NCI-H2029 treated with DMSO at 0.1 percent for 48 hours (cell line): Measurements from ENCODE around the gene SLC37A2.
"Not testable (repeated sequence)": the region's sequence is repeated elsewhere in the genome, so short reads cannot be mapped to it uniquely, and the experiment has no call there.

Source experiments
- DNase-seq: peaks from one replicate; lab custom pipeline; 2025; lab: John Stamatoyannopoulos, UW

Gene SLC37A2

DNA sequence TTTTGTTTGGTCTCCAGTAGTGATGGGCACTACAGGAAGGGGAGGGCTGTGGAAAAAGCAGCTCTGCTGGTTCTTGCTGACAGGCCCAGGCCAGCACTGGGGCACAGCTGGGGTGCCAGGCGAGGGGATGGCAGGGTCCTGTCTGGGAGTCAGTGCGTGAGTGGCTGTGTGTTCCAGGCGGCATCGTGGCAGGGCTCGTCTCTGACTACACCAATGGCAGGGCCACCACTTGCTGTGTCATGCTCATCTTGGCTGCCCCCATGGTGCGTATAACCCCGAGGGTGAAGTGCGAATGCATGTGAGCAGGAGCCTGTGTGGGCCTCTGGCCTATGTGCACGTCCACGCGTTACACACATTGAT lies 20.9 kb downstream of the SLC37A2 start:
- no peak for DNase-seq

DNA sequence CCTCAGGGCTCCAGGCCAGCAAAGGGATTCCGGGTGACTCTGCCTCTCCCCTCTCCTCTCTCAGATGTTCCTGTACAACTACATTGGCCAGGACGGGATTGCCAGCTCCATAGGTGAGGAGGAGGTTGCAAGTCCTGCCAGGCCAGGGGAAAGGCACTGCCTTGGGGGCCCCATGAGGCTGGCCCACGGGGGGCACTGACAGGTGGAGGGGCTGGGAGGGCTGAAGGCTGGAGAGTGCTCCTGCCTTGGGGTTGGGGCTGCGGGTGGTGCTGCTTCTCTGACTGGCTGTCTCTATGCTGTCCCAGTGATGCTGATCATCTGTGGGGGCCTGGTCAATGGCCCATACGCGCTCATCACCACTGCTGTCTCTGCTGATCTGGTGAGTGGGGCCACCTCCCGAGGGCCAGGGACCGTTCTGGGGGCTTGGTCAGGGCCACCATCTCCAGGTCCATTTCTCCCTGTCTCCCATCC lies 21.7 kb downstream of the SLC37A2 start:
- no peak for DNase-seq

DNA sequence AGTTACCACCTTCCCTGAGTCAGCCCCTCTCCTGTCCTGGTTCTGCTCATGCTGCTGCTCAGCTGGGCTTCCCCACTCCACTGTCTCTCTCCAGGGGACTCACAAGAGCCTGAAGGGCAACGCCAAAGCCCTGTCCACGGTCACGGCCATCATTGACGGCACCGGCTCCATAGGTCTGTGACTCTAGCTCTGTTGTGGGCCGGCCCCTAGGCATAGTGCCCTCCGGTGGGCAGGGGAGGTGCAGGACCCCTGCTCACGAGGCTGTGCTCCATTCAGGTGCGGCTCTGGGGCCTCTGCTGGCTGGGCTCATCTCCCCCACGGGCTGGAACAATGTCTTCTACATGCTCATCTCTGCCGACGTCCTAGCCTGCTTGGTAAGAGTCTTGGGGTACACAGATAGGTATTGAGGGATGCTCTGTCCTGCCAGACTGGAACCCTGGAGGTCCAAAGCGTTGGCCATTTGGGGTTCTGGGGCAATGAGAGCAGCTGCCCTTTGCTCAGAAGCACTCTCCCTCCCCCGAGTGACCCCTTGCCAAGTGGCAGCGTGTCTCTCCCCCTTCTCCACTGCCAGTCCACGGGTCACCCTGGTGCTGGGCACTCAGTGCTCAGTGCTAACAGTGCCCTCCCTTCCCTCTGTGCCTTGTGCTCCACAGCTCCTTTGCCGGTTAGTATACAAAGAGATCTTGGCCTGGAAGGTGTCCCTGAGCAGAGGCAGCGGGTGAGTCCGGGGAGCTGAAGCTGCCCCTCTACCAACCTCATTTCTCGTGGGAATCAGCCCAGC lies 22.4 kb downstream of the SLC37A2 start:
- no peak for DNase-seq

DNA sequence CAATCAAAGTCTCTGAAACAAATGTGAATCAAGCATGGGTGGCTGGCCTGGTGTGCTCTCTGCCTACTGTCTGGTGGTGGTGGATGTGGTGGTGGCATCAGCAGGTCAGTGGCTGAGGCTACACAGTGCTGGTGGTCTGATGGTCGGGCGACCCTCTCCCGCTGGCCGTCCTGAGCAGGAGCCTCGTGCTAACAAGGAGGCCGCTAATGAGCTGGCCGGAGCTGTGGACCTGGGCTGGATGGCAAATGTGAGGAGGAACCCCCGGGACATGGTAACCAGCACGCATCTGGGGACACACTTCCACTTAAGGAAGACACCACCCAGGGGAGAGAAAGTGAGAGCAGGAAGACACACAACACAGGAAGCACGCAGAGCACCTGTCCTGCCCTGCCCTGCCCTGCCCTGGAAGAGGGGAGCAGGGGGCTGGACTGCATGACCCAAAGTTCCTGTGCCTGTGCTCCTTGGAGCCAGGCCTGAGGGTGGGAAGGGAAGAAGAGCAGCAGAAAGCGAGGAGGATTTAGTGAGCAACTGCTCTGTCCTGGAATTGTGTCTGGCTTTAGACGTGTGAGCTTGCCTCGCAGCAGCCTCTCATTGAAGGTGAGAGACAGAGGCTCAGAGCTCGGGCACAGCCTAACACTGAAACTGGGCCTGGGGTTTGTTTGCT lies 23.7 kb downstream of the SLC37A2 start:
- no peak for DNase-seq

DNA sequence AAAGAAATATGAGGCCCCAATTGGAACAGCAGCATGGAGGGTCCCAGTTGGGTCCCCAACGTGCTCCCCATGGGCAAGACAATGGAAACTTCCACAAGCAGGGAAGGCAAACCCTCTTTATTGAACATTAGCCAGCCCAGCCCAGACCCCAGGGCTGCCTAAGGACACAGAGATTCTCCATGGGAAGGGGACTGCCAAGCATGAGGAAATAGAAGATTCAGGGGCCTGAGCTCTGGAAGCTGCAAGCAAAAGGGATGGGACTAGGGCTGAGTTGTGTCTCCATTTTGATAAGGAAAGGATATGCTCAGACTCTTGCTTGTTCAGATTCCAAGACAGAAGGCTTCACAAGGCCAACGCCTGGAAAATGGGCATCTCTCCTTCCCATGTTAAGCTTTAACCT lies 25.0 kb downstream of the SLC37A2 start:
- DNase-seq = no peak

DNA sequence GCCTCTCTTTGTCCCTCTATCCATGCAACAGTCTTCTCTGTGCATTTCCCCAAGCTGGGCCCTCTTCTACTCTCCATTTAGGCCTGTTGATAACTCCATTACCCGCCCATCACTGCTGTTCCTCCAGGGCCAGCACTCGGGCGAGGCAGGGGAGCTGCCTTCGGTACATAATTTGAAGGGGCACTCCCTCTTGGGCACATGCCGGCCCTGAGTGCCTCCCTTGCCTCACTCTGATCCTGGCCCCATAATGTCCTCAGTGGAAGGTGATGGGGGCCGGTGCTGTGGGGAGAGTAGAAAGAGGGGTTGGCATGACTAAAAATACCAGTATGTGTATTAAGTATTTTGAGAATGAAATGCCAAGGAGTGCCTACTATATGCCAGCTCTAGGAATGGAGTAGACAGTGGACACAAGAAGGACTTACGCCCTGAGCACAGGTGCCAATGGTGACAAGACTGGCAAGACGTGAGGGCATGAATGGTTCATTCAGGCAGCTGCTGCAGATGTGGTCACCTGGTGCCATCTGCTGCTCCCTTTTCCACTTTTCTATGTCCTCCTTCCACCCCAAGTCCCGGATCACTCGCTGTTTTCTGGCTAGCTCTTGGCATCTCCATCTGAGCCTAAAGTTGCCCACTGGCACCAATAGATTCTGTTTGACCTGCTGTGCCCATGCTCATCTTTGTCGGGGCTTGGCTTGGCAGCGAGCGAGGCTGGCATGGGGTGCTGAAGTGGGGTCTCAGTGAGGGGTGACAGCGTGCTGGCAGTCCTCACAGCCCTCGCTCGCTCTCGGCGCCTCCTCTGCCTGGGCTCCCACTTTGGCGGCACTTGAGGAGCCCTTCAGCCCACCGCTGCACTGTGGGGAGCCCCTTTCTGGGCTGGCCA lies 25.7 kb downstream of the SLC37A2 start:
- DNase-seq = no peak

DNA sequence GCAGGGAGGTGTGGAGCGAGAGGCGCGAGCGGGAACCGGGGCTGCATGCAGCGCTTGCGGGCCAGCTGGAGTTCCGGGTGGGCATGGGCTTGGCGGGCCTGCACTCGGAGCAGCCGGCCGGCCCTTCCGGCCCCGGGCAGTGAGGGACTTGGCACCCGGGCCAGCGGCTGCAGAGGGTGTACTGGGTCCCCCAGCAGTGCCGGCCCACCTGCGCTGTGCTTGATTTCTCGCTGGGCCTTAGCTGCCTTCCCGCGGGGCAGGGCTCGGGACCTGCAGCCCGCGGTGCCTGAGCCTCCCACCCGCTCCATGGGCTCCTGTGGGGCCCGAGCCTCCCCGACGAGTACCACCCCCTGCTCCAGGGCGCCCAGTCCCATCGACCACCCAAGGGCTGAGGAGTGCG lies 26.4 kb downstream of the SLC37A2 start:
- DNase-seq = not testable (repeated sequence)

DNA sequence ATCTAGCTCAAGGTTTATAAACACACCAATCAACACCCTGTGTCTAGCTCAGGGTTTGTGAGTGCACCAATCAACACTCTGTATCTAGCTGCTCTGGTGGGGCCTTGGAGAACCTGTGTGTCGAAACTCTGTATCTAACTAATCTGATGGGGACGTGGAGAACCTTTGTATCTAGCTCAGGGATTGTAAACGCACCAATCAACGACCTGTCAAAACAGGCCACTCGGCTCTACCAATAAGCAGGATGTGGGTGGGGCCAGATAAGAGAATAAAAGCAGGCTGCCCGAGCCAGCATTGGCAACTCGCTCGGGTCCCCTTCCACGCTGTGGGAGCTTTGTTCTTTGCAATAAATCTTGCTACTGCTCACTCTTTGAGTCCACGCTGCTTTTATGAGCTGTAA lies 27.0 kb downstream of the SLC37A2 start:
- DNase-seq = not testable (repeated sequence)

DNA sequence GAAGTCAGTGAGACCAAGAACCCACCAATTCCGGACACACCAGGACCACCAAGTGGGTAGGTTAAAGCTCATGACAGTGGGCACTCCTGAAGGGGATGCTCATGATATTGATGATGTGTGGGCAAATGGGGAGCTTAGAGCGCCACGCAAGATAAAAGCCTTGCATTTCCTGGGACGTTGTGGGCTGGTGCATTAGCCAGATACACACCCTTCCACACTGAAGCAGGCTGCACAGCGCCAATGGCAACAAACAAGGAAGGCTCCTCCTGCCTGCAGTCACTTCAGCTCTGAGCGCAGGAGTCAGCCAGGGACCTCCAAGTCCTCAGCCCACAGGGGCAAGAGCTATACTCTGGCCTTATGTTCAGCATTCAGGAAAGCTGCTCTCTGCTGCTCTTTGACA lies 27.7 kb downstream of the SLC37A2 start:
- no peak for DNase-seq

DNA sequence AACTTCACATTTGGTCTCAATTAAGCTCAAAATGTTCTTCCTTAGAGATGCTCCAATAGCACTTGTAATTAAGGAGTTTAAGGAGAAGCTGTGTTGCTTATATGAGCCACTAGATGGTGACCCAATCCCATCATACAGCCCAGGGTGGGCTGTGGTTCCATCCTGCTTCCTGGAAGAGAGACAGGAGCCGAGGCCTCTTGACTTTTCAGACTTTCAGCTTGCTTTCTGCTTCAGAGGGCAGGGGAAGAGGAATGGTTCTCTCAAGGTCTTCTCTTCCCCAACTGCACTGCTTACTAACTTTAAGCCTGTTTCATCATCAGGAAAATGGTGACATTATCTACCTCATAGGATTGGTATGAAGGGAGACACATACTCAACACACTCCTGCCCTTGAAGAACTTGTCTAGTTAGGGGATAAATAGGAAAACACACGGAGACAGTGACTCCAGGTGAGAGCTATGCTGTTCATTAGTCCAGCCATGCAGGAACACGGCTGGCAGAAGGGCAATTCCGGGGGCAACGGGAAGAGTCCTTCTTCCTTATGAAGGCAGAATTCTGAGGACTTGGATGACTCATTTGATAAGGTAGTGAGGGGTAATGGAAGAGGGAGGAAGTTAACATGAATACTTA lies 28.3 kb downstream of the SLC37A2 start:
- DNase-seq = no peak

DNA sequence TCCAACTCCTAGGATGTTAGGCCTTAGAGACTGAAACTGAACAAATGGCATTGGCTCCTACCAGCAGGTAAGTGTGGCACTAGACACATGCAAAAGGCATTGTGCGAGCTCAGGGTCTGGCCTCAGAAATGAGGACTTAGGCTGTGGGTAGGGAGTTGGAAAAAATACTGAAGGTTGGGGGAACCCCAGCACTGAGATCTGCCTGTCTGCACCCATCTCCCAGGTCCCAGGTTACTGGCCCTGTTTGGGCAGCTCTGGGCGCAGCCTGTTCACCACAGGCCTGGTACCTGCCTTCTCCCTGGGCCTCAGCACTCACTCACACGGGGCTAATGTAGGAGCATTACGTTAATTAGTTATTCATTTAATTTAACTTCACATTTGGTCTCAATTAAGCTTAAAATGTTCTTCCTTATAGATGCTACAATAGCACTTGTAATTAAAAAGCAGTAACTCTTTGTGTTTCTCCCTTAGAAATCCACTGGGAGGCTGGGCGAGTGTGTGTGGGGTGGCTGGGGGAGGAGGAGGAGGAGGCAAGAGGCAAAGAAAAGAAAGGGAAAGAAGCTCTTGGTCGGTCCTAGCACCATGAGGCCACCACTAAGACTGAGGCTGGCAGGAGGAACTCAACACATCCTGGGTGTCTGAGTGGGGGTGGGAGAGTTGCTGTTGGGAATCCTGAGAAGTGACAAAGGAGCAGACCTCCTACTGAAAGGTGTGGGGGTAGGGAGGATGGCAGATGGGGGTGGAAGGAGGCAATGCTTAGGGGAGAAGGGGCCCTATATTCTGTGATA lies 29.0 kb downstream of the SLC37A2 start:
- no peak for DNase-seq

DNA sequence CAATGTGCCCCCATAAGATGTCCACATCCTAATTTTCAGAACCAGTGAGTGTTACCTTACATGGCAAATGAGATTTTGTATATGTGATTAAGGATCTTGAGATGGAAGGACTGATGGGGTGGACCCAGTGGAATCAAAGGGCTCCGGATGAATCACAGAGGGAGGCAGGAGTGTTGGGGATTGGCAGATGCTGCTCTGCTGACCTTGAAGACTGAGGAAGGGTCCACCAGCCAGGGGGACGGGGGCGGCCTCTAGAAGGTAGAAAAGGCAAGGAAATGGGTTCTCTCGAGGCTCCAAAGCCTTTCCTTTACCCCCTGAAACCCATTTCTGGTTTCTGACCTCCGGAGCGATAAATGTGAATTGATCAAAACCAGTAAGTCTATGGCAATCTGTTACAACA lies 29.6 kb downstream of the SLC37A2 start:
- no peak for DNase-seq

DNA sequence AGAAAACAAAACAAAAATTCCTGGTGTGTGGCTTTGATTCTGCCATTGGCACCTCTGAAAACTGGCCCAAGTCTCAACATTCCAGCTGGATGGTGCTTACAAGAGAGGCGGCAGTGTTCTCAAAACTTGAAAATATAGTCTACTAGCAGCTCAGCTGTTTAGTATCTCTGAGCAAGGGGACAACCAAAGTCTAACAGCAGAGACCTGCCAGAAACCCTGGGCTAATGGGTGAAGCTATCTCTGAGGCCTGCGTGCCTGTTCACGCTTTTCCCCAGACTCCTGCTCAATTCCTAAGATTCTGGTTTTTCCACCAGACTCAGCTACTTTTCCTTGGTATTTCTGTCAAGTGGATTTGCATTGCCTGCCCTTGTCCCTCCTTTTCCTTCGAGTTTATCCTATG lies 30.4 kb downstream of the SLC37A2 start:
- no peak for DNase-seq

DNA sequence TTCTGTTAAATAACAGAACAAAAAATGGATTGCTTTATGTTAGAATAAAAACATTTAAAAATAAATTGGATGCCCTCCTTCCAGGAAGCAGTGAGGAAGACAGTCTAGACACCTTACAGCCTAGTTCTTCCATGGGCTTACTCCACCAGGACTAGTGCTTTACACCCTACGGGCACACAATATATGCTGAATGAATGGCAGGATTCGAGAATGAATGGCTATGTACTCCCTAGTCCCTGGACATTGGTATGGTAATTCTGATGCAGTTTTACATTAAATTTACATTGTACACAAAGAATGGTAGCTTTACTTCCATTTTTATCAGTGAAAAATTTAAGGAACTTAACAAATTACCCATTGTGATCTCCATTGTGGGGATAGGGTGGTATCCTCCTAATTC lies 31.6 kb downstream of the SLC37A2 start:
- no peak for DNase-seq

DNA sequence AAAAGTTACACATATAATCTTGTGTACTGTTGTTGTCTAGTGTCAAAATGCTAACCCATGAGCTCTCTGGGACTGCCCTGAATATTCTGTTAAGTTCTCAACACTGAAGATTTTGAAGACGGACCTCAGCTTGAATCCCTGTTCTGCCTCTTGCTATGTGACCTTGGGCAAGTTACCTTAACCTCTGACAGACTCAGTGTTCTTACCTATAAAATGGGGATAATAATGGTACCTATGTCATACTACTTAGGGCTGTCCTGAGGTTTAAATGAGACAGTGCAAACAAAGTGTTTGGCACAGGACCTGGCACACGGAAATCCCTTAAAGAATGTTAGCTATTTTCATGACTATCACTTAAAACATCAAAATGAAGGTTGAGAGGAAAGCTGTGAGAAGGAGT lies 37.0 kb downstream of the SLC37A2 start:
- no peak for DNase-seq

DNA sequence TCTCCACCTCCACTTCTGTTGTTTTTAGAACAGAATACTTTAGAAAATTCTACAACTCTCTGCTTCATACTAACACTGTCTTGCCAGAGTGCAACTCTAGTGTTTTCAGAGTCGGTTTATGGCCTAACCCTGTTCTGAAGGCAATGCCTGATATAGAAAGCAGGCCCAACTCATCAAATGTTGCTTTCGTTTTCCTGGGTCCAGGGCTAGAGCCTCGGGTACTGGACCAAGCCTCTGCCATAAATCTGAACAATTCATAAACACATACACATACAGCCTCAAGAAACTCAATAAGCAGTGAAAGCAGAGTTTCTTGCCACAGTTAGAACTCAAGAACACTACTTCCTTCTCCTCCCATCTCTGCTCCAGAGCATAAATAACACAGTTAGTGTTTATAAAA lies 38.5 kb downstream of the SLC37A2 start:
- DNase-seq = no peak

DNA sequence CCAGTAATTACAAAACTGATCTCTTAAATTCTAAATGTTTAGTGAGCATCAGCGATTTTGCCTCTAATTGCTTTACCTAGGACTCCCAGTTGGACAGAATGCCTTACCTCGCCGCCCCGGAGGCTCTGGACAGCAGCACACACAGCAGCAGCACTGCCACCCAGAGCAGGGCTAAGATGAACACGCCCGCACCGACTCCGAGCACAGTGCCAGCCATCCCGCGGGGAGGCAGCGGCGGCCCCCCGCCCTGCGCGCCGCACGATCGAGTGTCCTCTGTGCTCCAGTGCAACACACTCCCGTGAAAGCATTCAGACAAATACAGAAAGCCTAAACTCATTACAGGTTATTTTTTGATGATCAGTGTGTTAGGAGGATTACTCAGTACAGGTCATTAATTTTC lies 38.9 kb downstream of the SLC37A2 start:
- no peak for DNase-seq

DNA sequence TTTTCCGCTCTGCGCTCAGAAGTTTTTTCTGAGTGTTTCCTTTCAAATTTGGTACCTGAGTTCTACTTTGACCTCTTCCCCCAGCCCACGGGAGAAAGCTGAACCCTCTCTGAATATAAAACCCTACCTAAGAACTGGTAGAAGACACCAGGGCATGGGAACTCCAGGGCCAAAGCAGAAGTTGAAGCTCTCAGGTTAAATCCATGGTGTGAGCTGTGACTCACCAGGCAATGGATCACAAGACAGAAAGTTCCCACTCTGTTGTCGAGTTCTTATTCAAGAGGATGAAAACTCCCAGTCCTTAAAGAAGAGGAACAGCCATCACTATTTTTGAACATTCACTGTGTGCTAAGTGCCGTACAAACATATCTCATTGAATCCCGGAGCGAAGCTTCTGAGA lies 39.4 kb downstream of the SLC37A2 start:
- DNase-seq = no peak

DNA sequence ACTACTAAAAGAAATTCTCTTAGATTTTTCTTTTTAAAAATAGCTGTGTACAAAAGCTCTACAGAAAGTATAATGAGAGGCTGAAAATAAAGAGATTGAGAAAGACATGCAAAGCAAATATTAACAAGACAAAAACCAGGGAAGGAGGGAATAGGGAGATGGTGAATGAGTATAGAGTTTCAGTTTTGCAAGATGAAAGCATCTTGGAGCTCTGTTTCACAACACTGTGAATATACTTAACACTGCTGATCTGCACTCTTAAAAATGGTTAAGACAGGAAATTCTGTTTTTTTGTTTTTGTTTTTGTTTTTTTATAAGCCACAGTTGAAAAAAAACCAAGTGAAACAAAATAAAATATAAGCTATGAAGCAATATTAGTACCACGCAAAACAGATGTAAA lies 42.8 kb downstream of the SLC37A2 start:
- DNase-seq = no peak

DNA sequence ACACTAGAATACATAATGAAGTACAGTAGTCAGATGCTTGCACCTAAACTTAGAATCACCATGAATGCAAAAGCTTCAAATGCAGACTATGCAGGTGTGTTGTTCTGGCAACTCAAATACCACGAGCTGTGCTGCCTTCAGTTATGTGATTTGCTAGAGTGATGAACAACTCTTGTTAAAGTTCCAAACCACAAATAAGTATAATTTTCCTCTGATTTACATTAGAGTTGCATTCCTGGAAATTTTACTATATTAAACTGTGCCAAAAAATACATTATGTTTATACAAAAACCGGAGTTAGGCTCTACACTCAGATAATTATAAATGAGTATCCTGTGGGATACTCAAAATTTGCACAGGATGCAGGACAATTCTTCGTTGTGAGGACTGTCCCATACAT lies 45.4 kb downstream of the SLC37A2 start:
- DNase-seq = no peak

DNA sequence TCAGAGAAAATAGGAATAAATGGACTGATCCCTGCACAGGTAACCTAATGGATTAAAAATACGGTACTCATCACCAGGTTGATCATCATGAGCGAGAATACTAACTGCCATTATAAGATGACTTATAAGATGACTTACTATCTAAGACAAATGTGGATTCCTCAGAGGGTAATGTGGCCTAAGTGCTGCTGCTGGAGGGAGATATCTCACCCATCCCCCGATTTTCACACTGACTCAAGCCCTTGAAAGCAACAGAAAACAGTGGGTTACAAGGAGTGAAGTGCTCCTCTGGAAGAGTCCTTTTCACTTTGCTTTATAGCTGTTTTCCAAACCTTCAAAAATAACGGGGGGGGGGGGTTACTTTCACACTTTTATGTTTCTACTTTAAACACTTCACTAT lies 47.4 kb downstream of the SLC37A2 start:
- no peak for DNase-seq

DNA sequence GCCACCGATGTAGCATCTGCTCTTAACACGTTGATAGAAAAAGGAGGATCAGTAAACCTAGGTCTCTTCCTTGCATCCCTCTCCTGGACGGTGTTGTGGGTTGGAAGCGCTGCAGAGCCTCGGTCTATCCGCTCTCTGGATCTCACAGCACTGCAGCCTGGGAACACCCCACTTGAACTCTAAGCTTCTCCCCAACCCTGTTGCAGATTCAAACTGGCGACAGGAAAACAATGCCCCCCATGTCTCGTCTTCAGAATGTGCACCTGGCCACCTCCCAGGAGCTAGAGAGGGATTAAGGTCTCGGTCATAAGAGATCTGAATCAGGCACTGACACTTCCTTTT lies 47.9 kb downstream of the SLC37A2 start:
- DNase-seq = no peak
